Esophagus muscularis mucosa (tissue), 2 donors: ENCODE measurements around the gene TMPRSS11E.

ENCODE experiments used
- POLR2A ChIP-seq: fragments of 450-650 bp; IDR thresholded peaks from one replicate; pipeline ENCODE4 v1.6.1; 2017; ENCODE audit warnings: antibody characterized with exemption, moderate library complexity, mild to moderate bottlenecking, low read depth
- POLR2AphosphoS5 ChIP-seq, 2 donors: sonication (generic); formaldehyde crosslinking; IDR thresholded peaks; one replicate each; pipeline ENCODE4 v1.6.1; 2017; ENCODE audit warnings: antibody characterized with exemption in 2 of 2

- TF ChIP-seq POLR2A (no peak), POLR2AphosphoS5 (IDR thresholded peaks at IDR 0.05) (no peak)
These were observed 30.7 kb upstream of the TMPRSS11E start for GRCh38 chr4:68416591-68416990.
